Brain pericyte (primary cell): ENCODE data around the gene RASGEF1C.

Experiments used
- DNase-seq: peaks from one replicate; pipeline ENCODE4 v3.0.0-alpha.2; 2012; ENCODE audit warnings: low read depth, low spot score

Gene RASGEF1C

DNA sequence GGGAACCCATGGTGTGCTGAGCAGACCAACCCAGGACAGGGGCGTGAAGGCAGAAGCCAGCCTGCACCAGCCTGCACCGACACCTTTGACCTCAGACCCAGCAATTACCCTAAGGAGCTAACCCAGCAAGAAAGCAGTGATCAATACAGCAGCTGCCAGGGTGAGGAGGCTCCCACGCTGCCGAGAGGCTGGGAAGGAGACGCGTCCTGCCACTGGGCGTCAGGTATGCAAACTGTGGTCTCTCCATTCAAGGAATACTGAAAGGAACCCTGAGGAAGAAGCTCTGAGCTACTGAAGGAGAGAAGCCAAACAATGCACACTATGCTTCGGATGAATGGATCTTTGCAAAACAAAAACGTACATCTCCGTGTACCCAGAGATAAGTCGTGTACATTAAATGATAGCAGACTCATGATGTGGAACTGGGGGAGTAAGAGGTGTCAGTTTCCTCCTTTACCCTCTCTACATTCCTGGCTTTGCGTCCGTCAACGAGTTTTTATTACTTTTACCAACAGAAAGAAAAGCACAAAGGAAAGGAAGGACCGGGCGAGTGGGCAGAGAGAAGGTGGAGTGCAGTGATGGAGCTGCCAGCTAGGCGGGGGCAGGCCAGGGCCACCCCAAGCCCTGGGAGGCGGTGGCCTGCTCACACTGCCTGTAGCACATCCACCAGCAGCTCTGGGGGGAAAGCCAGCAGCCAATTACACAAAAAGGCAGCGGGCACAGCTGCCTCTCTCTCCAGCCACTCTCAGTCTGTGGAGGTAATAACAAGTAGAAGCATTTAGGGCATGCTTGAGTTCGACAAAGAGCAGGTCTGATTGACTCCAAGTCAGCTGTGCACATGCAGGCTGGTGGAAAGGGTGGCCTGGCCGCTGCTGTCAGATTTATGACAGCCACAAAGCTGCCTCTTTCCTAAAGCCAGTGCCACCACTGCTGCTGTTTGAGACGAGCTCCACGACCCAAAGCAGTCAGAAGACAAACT, 29.3 kb downstream of the RASGEF1C start:
- no peak for DNase-seq

DNA sequence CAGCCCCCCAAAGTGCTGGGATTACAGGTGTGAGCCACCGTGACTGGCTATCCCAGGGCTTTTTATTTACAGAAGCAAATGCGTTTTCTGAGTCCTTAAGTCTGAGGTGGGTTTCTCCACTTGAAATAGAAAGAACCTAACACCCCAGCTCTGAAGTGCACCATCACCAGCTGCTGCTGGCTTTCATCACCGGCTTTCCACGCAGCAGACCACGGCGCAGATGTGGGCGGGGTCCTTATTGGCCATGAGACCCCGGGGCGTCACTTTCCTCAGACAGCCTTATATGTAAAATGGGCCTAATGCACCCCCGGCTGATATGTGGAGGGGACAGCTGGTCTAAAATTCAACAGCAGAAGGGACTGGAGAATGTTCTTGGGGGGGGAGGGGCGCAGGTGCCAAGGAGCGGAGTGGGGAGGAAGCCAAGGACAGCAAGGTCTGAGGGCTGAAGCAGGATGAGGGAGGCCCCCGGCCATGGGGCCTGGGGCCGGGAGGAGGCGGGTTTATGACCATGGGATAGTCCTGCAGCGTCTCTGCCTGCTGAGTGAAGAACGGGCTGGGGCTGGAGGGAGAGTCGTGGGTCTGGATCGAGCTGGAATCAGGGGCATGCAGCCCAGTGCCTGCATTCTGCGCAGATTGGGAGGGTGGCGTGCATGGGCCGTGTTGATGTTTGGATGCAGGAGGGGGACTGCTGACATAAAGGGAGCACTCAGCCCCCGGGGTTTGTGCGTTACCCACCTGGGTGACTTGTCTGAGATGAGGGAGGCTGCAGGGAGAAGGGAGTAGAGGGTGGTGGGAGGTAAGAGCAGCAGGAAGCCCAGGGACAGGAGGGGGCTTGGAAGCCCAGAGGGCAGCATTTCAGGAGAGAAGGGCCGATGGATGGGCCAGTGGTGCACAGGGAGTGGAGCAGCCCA, 30.2 kb downstream of the RASGEF1C start:
- DNase-seq: no peak

DNA sequence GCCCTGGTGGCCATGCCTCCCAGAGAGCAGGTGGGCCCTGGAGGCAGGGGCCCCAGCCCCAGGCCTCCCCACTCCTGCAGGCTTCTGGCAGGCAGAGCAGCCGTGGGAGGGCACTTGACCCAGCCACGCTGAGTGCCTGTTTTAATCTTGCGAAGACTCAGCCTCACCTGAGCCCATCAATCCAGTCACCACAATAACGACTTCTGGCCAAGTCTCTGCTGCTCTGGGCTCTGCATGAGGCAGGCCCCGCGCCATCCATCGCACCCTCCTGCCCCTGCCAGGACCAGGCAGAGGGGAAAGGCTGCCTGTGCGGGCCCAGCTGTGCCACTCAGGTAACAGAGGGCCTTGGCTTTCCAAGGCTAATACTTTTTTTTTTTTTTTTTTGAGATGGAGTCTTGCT, 32.8 kb downstream of the RASGEF1C start:
- DNase-seq: no peak

DNA sequence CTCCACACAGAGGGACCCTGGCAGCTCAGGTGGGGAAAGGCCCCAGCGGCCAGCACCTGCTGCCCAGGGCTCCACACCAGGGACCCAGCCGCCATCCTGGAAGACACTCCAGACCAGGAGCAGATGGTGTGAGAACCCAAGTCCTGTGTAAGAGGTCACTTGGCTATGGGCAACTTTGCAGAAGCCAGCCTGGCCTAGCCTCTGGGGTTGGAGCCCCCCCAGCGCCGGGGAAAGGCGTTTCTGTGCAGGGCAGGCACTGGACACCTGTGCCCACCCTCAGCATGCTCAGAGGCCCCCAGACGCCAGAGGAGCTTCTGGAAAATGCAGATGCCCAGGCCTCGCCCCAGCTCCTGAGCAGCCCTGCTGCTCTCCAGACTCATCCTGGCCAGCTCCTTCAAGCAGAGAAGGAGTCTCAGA, 34.0 kb downstream of the RASGEF1C start:
- no peak for DNase-seq

DNA sequence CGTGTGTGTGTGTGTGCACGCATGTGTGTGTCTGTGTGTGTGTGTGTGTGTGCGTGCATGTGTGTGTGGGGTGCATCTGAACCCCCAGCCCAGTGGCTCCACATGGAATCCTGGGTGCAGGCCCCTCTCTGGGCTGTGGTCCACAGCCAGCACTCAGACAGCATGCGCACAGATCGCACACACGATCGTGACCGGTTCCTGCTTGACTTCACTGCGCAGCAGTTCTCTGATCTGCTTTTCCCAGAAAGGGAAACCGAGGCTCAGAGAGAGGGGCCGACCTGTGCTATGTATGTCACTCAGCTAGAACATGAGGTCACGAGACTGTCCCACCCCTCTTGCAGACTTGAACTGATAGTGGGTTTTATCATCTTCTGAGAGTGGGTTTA, 34.4 kb downstream of the RASGEF1C start:
- no peak for DNase-seq

DNA sequence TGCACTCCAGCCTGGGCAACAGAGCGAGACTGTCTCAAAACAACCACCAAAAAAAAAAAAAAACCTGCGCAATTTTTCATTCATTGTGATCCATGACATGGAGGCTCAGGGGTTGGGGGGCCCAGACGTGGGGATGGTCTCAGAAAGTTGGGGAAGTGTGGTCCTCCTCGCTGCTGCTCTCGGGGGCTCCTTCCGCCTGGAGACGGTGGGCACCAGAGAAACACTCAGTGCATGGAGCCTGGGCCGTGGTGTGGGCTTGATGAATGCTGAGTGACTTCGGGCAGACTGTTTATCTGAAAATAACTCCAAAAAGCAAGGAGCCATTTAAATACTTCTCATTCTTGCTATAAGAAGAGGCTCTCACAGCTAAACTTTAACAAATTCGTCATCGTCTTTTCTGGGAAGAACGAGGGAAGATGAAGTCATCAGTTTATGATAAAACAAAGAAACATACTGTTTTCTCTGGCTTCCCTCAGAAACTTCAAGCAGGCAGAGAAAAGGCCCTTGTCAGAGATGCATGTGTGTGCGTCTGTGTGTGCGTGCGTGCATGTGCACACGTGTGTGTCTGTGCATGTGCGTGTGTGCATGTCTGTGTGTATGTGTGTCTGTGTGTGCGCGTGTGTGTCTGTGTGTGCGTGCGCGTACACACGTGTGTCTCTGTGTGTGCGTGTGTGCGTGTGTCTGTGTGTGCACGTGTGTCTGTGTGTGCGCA, 35.0 kb downstream of the RASGEF1C start:
- DNase-seq: no peak

DNA sequence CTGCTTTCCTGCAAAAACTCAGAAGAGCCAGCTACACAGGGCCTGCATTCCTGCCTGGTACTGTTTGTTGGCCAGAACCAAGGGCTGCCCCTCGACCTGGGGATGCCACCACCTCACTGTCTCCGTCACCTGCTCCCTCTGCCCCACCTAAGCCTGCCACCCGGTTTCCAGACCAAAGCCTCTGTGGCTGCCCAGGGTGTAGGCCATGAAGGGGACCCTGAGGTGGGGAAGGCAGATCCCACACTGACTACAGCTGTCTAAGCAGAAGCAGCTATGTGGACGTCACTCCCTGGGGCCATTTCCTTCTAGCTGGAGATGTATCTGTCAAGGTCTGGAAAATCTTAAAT, 35.8 kb downstream of the RASGEF1C start:
- no peak for DNase-seq

DNA sequence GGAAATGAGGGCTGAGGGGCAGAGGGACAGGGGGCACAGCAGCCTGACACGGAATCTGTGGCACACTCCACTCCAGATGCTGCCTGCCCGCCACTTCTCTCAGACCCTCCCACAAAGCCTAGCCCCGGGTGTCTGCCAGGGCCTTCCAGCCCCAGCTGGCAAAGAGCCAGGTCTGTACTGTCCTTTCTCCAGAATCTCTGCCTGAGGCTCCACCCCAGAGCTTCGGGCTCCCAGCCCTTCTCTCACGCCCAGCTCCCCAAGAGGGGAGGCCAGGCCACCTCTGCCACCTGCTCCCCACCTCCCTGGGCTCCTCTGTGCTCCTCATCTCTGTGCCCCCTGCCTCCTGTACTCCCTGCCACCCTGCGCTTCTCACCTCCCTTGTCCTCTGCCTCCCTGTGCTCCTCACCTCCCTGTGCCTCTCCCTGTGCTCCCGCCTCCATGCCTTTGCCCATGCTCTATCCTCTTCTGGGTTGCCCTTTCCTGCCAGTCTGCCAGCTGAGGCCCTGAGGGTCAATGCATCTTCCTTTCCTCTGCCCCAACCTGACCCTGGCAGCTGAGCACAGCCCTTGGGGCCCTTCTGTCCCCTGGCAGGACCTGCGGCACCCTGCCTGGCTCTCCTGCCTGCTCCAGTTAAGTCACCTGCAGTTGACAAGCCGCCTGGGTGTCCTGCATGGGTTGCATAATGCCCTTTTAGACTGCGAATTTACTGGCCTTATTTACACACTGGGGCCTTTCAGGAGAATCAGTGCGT, 36.4 kb downstream of the RASGEF1C start:
- no peak for DNase-seq

DNA sequence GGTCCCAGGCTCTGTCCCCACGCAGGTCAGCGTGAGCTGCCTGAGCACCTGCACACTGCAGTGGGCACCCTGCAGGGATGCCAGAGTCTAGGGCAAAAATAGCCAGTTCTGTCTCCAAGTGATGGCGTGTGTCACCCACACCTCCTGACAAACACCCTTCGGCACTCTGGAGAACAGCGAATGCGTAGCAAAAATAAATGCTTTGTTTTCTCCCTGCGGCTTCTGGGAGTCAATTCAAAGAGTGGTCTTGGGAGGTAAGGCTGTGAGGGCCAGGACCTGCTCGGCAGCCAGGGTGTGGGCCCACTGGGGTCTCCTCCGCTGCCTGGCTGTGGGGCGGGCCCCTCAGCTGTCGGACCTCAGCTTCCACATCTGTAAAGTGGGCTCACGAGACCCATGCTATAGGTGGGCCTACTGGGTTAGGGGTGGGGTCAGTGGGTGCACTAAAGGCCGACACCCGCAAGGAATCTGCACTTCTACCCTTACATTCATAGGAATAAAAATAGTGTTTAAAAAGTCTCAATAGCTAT, 37.4 kb downstream of the RASGEF1C start:
- no peak for DNase-seq

DNA sequence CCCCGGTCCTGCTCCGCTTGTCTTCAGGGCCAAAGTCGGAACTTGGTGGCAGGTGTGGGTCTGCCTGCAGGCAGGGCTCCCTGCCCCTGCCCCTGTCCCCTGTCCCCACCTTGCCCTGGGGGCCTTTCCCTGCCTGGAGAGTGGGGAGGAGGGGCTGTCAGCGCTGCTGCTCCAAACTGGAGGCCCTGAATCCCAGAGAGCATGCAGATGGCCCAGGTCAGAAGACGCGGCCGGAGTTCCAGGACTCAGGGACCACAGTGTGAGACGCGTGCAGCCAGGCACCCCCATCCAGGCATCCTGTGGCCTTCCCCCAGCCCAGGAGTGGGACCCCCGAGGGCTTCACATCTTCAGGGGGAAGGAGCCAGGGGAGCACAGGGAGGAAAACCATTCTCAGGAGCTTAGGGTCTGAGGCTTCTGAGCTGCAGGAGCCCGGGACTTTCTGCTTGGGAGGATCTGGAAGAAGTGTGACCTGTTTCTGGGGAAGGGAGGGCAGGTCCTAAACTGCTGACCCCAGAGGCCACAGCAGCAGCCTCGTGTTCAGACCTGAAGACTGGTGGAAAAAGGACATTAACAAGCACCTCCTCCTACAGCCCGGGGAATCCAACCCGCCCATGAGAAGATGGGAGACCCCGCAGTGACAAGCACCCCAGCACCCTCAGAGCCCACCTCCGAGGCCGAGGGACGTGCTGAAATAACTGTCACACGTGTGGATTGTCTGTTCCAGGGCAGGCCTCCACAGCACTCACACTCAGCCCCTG, 38.0 kb downstream of the RASGEF1C start:
- DNase-seq: no peak

DNA sequence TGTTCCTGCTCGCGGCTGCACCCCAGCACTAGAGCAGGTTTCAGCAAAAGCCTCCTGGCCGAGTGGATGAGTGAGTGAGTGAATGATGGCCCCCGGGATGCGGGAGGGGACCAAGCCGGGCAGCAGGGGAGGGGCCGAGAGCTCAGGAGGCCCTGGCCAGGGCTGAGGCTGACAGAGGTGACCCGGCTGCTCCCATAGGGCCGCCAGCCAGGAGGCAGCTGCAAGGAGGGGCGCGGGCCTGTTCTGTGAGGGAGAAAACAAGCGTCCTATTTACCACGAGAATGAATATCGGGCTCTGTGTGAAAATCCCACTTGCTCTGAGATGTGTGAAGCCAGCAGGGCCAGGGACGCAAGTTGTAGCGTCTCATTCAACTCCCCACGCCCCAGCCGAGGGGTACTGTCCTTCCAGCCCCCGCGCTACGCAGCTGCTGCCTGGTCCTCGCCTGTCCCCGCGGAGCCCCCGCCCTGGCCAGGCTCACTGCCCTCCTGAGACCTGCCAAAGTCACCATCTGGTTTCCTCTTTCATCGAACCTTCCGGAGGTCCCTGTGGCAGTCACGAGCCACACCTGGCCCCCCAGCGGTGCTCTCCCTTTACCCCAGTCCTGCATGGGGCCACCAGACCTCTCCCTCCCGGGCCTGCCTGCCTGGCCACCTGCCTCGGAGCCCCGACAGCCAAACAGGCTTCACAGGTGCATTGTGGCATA, 38.8 kb downstream of the RASGEF1C start:
- DNase-seq: no peak

DNA sequence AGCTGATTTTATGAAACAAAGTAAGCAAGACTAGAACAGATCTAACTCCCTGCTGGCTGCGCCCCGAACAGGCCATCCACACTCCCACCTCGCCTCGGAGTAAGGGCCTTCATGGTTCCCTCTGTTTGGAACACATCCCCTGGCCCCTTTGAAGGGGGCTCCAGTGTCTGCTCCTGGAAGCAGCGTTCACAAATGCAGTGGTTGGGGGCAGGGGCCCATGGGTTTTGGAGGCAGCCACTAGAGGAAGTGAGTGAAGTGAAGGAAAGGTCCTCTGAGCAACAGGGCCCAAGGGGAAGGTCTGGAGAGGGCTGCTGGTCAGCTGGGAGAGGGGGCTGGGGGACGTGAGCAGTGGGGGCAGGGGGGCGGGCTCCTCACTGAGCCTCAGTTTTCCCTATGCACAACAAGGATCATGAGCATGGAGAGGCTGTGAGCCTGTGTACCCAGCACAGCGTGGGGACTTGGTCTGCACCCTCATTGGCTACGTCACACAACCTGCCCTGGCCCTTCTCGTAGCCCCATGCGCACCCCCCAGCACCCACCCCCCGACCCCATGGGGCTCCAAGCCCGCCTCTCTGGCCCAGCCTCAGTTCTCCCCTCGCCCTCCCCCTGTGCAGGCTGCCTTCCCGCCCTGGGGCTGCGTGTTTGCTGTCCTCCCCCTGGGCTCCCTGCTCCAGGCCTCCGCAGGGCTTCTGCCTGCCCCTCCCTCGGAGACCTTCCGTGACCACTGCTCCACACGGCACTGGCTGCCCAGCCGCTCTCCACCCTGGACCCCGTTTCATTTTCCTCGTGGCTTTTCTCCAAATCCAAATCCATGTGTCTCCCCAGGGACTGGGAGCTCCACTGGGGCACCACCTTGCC, 39.5 kb downstream of the RASGEF1C start:
- no peak for DNase-seq

DNA sequence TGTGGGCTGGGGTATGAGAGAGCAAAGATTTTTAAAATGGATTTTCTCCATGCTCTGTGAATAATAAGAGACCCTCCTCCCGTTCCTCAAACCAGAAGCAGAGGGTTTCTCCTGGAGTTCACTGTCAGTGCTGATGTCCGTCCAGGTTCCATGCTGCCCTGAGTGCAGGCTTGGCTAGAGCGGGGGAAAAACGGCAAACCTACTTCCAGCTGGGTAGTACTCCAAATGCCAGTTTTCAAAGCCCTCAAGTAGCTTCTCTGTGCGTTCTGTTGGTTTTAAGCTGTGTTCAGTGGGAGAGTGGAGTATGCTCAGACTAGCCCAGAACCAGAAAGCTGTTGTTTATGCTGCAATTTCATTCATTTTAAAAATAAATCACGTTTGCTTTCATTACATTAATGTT, 40.3 kb downstream of the RASGEF1C start:
- no peak for DNase-seq

DNA sequence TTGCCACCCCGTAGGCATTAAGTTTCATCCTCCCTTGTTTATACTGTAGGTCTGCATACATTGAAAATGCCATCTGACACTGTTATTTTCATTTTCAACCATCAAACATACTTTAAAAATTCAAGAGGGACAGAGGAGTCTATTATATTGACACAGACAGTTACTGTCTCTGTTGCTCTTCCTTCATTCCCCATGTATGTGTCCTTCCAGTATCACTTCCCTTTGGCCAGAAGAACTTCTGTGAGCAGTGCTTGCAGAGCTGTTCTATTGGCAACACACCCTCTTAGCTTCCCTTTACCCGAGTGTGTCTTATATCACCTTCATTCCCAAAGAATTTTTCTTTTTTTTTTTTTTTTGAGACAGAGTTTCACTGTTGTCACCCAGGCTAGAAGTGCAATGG, 42.8 kb downstream of the RASGEF1C start:
- no peak for DNase-seq

DNA sequence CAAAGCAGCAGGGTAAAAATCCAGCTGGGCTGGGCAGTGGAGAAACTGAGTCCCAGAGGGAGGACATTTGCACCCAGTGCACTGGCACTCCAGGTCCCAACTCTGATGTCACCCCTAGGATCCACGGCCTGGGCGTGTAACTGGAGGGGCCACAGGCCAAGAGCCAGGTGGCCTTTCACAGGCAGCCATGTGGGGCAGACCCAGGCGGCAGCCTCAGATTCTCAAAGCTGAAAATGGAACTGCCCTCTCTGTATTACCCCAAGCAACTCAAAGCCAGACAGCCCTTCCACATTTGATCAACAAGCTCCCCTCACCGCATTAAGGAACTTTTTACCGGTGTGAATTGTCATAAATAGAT, 46.7 kb downstream of the RASGEF1C start:
- DNase-seq: no peak

DNA sequence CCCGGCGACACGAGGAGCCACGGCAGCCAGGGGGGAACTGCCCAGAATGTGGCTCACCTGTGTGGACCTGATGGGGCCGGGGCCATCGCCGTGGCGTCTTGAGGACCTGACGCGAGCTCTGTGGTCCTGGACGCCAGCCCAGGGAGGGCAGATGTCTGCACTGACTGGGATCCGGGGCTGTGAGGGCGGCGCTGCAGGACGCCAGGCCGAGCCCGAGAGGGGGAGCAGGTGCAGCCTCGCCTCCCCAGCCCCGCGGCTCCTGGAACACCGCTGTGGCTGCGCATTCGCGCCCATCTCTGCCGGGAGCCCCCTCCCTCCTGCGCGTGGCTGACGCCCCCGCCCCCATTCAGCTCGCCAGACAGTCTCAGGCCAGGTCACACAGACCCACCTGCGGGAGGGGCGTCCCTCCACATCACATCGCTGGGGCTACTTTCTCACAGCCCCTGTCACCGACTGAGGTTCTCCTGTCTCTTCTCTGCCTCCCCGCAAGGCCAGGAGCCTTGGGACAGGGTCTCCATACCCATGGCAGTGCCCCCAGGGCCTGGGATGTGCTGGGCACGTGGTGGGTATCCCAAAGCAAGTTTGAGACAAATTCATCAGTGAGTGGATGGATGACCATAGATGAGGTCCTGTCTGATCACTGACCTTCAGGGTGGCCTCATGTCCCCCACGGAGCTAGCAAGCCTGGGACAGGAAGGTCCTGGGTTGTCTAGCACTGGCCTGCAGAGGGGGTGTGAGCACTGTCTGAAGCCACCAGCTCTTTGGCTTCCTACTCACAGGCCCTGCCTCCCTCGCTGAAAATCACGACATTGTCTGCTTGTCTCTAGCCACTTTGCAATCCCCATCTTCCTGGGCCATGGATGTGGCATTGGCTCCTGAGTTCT, 47.3 kb downstream of the RASGEF1C start:
- DNase-seq: no peak

DNA sequence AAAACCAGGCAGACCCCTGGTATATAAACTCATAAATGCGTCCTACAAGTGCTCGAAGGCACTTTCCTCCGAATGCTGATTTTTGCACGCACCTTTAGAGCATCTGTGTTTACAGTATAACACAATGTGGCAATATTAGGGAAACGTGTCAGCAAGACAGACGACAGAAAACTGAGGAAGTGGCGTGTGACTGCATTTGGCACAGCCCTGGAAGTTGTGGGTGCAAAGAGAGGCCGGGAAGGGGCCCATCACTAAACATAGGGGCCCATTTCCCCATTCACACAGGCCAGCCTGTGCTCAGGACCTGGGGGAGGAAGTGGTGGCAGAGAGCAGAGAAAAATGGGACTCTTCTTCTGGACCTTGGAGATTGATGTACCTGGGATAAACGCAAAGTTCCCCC, 48.2 kb downstream of the RASGEF1C start:
- no peak for DNase-seq

DNA sequence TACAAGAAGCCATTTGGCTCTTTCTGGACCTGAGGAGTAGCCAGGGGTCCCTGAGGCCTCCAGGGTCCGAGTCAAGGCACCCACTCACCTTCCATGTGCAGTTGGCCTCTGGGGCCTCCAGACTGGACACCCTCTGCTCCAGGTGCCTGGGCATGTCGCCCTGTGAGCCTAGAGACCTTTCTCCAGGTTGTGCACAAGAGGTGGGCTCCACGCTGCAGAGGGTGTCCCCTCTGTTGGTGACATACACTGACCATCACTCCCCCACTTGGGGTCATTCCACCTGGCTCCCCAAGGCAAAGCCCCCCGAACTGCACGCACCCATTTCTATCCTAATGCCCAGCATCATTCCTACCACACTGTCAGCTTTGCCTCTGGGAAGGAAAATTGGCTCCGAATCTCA, 48.8 kb downstream of the RASGEF1C start:
- no peak for DNase-seq
